ENCODE measurements around the gene ACVR2B. TPM values are rescaled to one million over a fixed set of nuclear protein-coding genes. Genes with fewer than 3 reads are reported as not detected.
A peak's percentile ranks its signal among the peaks of the same experiment; 100 is the strongest.

The ACVR2B gene
- total RNA-seq, 1 donor from 2014 or later = 5.5 TPM

DNA sequence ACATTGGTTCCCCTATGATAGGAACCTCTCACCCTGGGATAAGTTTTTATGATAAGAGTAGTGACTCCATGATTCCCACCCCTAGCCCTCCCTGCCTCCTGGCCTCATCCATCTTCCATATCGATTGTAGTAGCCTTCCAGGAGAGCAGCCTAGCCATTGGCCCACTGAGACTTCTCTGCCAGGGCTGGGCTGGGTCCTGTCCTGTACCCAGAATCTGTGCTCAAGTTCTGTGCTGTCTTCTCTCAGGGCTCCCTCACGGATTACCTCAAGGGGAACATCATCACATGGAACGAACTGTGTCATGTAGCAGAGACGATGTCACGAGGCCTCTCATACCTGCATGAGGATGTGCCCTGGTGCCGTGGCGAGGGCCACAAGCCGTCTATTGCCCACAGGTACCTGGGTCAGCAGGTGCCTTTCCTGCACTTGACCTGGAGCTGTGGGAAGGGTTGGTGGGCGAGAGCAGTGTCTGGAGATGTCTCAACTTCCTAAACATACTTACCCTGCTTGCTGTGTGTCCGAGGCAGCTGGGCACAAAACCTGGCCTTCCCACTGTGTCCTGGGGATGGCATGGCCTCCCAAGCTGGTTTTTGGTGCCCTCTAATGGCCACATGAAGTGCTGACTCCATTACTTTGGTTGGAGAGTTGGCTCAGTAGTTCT, 25.9 kb downstream of the ACVR2B start:
- Histone ChIP-seq H3K36me3 (peaks cover 51% of the 10 kb centered on the region), H3K4me3 (no peak overlapping the region), H3K4me1 (no peaks in the 10 kb centered on the region), H3K27me3 (ENCODE audit: low read depth) (no peaks in the 10 kb centered on the region), H3K27ac (replicated peaks) (no peak overlapping the region), H3K9me3 (replicated peaks) (no peaks in the 10 kb centered on the region)
- intact Hi-C loops (cut with micrococcal nuclease) = loop anchor here (5.0 kb wide), 1 partner anchor 132 kb away; the partner anchor contains the start of gene XYLB
- TF ChIP-seq, protein P1, sequence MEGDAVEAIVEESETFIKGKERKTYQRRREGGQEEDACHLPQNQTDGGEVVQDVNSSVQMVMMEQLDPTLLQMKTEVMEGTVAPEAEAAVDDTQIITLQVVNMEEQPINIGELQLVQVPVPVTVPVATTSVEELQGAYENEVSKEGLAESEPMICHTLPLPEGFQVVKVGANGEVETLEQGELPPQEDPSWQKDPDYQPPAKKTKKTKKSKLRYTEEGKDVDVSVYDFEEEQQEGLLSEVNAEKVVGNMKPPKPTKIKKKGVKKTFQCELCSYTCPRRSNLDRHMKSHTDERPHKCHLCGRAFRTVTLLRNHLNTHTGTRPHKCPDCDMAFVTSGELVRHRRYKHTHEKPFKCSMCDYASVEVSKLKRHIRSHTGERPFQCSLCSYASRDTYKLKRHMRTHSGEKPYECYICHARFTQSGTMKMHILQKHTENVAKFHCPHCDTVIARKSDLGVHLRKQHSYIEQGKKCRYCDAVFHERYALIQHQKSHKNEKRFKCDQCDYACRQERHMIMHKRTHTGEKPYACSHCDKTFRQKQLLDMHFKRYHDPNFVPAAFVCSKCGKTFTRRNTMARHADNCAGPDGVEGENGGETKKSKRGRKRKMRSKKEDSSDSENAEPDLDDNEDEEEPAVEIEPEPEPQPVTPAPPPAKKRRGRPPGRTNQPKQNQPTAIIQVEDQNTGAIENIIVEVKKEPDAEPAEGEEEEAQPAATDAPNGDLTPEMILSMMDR (IDR thresholded peaks at IDR 0.05; ENCODE audit: borderline replicate concordance) = peak; percentile 92
- peak; percentile 48 for DNase-seq

DNA sequence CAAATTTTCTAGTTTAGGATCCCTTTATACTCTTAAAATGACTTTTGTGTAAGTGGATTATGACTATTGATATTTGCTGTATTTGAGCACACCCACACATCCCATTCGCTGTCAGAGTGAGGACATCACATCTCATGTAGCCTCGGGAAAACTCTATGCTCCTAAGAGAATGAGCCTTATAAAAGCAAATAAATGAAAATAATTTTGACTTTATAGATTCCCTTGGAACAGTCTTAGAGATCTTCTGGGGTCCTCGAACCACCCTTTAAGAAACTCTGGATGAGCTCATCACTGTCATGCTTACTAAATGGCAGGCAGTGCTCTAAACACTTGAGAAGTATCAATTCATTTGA, 26.4 kb downstream of the ACVR2B start:
- TF ChIP-seq, protein P1 (IDR thresholded peaks at IDR 0.05; ENCODE audit: borderline replicate concordance) = no peak
- H3K4me1 ChIP-seq = no peaks in the 10 kb centered on the region
- no peaks in the 10 kb centered on the region for H3K9me3 ChIP-seq (replicated peaks)
- DNase-seq = no peak
- no peaks in the 10 kb centered on the region for H3K27me3 ChIP-seq (ENCODE audit: low read depth)
- H3K27ac ChIP-seq (replicated peaks) = no peak overlapping the region
- peaks cover 51% of the 10 kb centered on the region for H3K36me3 ChIP-seq
- intact Hi-C loops (cut with micrococcal nuclease) = loop anchor here (5.0 kb wide), 1 partner anchor 133 kb away; the partner anchor contains the start of gene XYLB
- no peak overlapping the region for H3K4me3 ChIP-seq

DNA sequence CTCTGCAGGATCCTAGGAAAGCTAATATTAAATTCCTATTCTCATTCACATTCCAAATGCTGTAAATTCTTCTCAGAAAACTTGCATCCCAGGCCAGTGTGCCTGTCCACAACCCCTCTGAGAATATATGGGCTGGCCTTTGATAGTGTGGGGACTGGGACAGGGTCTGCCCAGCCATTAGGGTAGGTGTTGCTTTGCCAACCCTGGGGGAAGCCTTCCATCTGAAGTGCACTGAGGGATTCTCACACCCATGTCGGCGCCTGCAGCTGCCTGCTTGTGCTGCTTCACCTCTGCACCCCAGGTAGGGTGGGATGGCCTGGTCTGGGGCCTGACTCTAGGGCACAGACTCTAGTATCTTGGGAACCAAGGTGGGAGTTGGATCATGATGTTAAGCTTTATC, 27.2 kb downstream of the ACVR2B start:
- no peak overlapping the region for H3K27ac ChIP-seq (replicated peaks)
- H3K27me3 ChIP-seq (ENCODE audit: low read depth) = no peaks in the 10 kb centered on the region
- TF ChIP-seq, protein P1 (IDR thresholded peaks at IDR 0.05; ENCODE audit: borderline replicate concordance) = no peak
- intact Hi-C loops (cut with micrococcal nuclease) = loop anchor here (5.0 kb wide), 1 partner anchor 134 kb away; the partner anchor contains the start of gene XYLB
- DNase-seq = no peak
- H3K9me3 ChIP-seq (replicated peaks) = no peaks in the 10 kb centered on the region
- no peak overlapping the region for H3K4me3 ChIP-seq
- no peaks in the 10 kb centered on the region for H3K4me1 ChIP-seq
- peaks cover 51% of the 10 kb centered on the region for H3K36me3 ChIP-seq

DNA sequence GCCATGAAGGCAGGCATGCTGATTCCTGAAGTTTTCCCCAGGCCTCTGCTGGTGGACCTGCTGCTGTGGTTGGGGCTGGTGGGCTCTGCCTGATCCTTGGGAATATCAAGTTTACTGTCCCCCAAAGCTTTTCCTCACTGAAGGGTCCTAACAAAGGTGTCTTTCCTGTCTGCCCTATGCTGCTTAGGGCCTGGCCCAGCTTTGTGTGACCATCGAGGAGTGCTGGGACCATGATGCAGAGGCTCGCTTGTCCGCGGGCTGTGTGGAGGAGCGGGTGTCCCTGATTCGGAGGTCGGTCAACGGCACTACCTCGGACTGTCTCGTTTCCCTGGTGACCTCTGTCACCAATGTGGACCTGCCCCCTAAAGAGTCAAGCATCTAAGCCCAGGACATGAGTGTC, 29.3 kb downstream of the ACVR2B start:
- TF ChIP-seq, protein P1 (IDR thresholded peaks at IDR 0.05; ENCODE audit: borderline replicate concordance) = no peak
- H3K36me3 ChIP-seq = peaks cover 49% of the 10 kb centered on the region
- H3K9me3 ChIP-seq (replicated peaks) = no peaks in the 10 kb centered on the region
- intact Hi-C loops (cut with micrococcal nuclease) = loop anchor here (5.0 kb wide), 1 partner anchor 136 kb away; the partner anchor contains the start of gene XYLB
- H3K27ac ChIP-seq (replicated peaks) = no peak overlapping the region
- no peak overlapping the region for H3K4me3 ChIP-seq
- H3K27me3 ChIP-seq (ENCODE audit: low read depth) = no peaks in the 10 kb centered on the region
- no peaks in the 10 kb centered on the region for H3K4me1 ChIP-seq
- DNase-seq = no peak

DNA sequence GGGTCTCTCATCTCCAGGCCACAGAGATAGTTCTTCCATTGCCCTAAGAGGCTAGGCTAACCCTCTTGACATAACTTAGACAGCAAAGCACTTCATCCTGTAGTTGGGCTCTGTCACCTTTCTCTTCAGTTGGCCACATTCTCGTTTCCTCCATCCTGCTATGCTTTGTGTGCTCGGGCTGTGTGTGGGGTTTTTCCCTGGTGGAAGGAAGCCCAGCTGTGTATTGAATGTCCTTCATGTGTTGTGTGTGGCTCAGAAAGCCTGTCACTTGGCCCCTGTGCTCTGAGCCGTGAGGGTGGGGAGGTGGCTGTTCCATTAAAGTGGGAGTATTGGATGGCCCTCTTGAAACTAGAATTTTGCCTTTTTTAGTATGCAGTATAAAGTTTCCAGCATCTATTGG, 33.6 kb downstream of the ACVR2B start:
- DNase-seq = no peak
- intact Hi-C loops (cut with micrococcal nuclease) = no loop called here
- TF ChIP-seq, protein P1 (IDR thresholded peaks at IDR 0.05; ENCODE audit: borderline replicate concordance) = no peak
- Histone ChIP-seq H3K9me3 (replicated peaks) (no peaks in the 10 kb centered on the region), H3K27ac (replicated peaks) (no peak overlapping the region), H3K4me1 (no peaks in the 10 kb centered on the region), H3K36me3 (peaks cover 21% of the 10 kb centered on the region), H3K4me3 (no peak overlapping the region), H3K27me3 (ENCODE audit: low read depth) (no peaks in the 10 kb centered on the region)
